Endothelial cell of umbilical vein (primary cell): ENCODE results near the gene PRPH.

ENCODE experiments used
- FOS ChIP-seq: IDR thresholded peaks from 2 replicates; pipeline ENCODE4 v1.6.1; 2011; ENCODE audit warnings: mild to moderate bottlenecking, low read length, moderate library complexity, borderline replicate concordance; ENCODE audit not compliant: insufficient read depth
- POLR2A ChIP-seq: IDR thresholded peaks from 2 replicates; pipeline ENCODE4 v1.6.1; 2012; ENCODE audit warnings: low read depth, mild to moderate bottlenecking, control low read depth, low read length
- TF ChIP-seq, protein P1 (sequence below), 2 donors: IDR thresholded peaks; 1 replicate in 1 of 2; 2 replicates in 1 of 2; pipeline ENCODE4 v1.5.1; 2011; ENCODE audit warnings: low read length in 2 of 2, mild to moderate bottlenecking in 2 of 2, moderate library complexity in 2 of 2, control low read depth in 1 of 2, inconsistent platforms in 1 of 2, low read depth in 1 of 2; ENCODE audit not compliant: insufficient read depth in 1 of 2; ENCODE audit errors: extremely low read depth in 1 of 2

DNA sequence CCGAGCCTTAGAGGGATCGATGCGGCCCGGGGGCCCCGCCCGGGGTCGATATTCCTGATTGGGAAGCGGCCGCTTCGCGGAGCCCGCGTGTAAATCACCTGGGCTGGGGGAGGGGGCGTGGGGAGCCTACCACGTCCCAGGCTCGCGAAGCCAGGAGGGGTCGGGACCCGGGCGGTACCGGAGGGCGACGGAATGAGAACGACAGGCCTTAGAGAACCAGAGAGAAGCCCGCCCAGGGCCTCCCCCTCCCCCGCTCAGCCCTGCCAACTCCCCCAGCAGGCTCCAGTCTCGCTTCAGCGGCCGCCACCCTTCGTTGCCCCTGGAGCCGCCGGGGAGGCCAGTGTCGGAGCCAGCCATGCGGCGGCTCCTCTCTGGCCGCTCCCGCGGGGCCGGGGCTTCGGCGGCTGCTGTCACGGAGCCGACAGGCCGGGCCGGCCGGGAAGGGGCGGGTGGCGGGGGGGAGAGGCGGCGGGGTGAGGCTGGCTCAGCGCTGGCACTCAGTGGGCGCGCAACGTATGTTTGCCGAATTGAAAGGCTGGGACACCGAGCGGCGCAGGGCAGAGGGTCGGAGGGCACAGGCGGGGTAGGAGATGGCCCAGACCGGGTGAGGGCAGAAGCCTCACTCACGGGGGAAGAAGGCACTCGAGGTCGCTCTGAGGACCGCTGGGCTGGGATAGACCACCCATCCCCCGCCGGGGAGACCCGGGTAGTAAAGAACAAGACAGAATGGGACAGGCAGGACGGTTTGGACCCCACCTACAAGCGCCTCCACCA is 50.3 kb downstream of the PRPH start:
- TF ChIP-seq, protein P1, sequence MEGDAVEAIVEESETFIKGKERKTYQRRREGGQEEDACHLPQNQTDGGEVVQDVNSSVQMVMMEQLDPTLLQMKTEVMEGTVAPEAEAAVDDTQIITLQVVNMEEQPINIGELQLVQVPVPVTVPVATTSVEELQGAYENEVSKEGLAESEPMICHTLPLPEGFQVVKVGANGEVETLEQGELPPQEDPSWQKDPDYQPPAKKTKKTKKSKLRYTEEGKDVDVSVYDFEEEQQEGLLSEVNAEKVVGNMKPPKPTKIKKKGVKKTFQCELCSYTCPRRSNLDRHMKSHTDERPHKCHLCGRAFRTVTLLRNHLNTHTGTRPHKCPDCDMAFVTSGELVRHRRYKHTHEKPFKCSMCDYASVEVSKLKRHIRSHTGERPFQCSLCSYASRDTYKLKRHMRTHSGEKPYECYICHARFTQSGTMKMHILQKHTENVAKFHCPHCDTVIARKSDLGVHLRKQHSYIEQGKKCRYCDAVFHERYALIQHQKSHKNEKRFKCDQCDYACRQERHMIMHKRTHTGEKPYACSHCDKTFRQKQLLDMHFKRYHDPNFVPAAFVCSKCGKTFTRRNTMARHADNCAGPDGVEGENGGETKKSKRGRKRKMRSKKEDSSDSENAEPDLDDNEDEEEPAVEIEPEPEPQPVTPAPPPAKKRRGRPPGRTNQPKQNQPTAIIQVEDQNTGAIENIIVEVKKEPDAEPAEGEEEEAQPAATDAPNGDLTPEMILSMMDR (IDR thresholded peaks at IDR 0.05; ENCODE audit: extremely low read depth in 1 of 2, insufficient read depth in 1 of 2, low read depth in 1 of 2, low read length in 2 of 2), result no peak
- TF ChIP-seq POLR2A, result no peak
- no peak for TF ChIP-seq FOS
